LNCaP clone FGC (cell line): ENCODE results near the gene PKN3.

Source experiments
- DNase-seq: peaks from one replicate; pipeline ENCODE4 v3.0.0-alpha.2; 2011; ENCODE audit warnings: low read depth
- H3K4me3 ChIP-seq: 2 replicates; pipeline ENCODE4 v1.5.1; 2011; ENCODE audit warnings: mild to moderate bottlenecking, low read depth, low read length, control low read depth
- TF ChIP-seq, protein P1 (sequence below): IDR thresholded peaks from 2 replicates; pipeline ENCODE4 v1.5.1; 2012; ENCODE audit warnings: mild to moderate bottlenecking; ENCODE audit not compliant: control insufficient read depth, insufficient read depth; ENCODE audit errors: extremely low read depth

The PKN3 gene

DNA sequence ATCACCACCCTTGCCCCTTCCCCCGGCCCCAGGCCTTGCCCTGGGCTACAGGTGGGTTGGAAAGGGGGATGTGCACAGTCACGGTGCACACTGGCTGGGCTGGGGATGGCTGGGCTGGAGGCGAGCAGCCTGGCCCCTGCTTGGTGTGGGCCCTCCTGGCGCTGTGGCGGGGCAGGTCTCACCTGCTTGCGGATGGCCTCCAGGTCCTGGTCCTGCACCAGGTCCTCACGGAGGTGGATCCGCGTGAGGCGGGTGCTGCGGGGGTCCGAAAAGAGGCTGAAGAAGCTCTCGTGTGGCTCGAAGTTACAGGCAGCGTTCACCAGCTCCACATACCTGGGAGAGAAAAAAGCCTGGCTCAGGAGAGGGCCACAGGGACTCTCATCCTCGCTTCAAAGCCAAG lies 51.3 kb downstream of the PKN3 start:
- TF ChIP-seq, protein P1, sequence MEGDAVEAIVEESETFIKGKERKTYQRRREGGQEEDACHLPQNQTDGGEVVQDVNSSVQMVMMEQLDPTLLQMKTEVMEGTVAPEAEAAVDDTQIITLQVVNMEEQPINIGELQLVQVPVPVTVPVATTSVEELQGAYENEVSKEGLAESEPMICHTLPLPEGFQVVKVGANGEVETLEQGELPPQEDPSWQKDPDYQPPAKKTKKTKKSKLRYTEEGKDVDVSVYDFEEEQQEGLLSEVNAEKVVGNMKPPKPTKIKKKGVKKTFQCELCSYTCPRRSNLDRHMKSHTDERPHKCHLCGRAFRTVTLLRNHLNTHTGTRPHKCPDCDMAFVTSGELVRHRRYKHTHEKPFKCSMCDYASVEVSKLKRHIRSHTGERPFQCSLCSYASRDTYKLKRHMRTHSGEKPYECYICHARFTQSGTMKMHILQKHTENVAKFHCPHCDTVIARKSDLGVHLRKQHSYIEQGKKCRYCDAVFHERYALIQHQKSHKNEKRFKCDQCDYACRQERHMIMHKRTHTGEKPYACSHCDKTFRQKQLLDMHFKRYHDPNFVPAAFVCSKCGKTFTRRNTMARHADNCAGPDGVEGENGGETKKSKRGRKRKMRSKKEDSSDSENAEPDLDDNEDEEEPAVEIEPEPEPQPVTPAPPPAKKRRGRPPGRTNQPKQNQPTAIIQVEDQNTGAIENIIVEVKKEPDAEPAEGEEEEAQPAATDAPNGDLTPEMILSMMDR, result no peak
- no peak overlapping the region for H3K4me3 ChIP-seq
- DNase-seq, result no peak

DNA sequence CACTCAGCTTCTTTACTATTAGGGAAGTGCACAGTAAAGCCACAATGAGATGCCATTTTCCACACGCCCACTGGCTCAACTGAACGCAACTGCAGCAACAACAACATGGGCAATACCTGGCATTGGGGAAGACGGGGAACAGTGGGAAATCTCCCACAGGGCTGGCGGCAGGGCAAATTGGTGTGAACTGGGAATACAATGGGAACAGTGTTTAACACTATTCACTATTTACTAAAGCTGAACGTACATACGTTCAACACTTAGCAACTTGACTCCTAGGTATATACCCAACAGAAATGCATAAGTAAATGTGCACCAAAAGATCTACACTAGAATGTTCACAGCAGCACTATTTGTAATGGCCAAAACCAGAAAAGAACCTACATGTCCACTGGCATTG lies 55.3 kb downstream of the PKN3 start:
- DNase-seq, result no peak
- TF ChIP-seq, protein P1, result no peak
- no peak overlapping the region for H3K4me3 ChIP-seq

DNA sequence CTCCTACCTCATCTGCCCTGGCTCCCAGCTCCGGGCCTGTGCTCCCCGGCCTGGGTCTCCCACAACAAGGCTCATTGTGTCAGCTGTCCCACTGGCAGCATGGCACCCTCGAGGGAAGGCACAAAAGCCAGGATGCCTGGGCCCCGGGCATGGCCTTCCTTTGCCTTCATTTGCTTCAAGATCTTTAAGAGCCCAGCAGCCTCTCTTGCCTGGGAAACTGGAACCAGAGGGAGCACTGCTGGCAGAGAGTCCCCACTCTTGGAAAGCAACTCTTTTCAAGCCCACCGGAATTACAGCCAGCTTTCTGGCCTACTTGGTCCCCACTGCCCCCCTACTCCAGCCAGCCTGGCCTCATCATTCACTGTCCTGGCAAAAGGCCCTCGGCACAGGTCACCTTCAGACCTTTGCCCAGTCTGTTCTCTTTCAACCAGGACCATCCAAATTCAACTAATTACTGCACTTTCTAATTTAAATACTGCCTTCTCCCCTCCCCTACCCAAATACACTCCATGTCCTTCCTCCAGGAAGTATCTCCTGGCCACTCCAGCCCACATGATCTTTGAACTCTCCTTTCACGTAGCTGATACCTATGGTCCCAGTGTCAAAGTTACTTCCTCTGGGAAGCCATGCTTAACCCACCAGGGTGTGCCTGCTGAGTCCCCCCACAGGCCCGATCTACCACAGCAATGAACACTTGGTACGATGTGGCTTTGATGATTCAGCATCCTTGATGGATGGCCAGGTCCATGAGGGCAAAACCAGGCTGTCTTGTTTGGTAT lies 60.6 kb downstream of the PKN3 start:
- TF ChIP-seq, protein P1, result no peak
- H3K4me3 ChIP-seq, result no peak overlapping the region
- no peak for DNase-seq

DNA sequence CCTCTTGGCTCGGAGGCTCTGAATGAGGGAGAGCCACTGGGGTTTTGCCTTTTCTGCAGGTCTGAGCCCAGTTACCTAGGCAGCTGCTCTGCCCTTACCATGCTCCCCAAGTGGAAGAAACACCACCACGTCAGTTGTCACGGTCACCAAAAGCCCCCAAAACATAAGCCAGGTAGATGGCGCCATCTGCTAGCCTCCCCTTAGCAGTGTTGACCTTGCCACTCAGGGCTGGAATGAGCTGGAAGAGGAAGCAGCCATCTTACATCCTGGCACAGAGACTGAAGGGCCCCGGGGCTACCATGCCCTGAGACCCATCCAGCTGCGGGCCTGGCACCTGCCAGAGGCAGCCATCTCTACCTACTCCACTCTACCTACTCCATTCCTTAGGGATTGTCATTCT lies 62.1 kb downstream of the PKN3 start:
- DNase-seq, result no peak
- no peak overlapping the region for H3K4me3 ChIP-seq
- TF ChIP-seq, protein P1, result no peak

DNA sequence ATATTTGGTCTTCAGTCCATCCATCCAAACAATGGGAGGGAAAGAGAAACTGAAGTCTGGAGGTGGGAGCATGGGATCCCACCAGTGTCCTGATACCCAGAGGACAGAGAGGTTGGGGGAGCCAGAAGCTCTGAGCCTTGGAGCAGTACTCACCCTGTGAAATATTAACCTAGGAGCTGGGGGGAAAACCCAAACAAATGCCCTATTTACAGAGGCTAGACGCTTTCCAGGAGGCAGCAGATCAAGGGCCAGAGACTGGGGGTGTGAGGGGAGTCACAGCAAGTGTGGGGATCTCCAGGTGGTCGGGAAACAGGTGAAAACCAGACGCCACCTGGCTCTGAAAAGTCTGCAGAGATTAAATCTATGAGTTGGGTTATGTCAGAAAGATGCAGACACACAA lies 63.2 kb downstream of the PKN3 start:
- no peak overlapping the region for H3K4me3 ChIP-seq
- TF ChIP-seq, protein P1, result no peak
- DNase-seq, result no peak

DNA sequence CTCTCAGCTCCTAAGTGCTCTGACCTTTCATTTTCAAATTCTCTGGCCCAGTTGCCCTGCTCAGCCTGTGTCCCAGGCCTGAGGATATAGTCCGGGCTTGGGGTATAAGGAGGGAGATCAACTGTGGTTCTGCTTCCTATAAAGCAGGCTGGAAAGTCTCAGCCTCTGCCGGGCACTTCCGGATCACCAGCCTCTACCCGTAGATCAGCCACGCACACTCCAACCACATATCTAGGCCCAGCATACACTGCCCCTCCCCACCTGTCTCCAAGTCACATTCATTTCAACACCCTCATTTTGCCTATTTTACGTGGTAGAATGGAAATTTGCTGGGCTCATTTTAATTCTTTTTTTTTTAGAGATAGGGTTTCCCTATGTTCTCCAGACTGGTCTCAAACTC lies 66.3 kb downstream of the PKN3 start:
- DNase-seq, result no peak
- H3K4me3 ChIP-seq, result no peak overlapping the region
- TF ChIP-seq, protein P1, result no peak
